ENCODE results near the gene DAZAP2. TPM values are rescaled to one million over a fixed set of nuclear protein-coding genes. Genes with fewer than 3 reads are reported as not detected.
"Not testable (repeated sequence)": the region's sequence is repeated elsewhere in the genome, so short reads cannot be mapped to it uniquely, and the experiment has no call there.

DAZAP2 gene
- polyA plus RNA-seq, 1 donor from 2014 or later, result 97.9 TPM

DNA sequence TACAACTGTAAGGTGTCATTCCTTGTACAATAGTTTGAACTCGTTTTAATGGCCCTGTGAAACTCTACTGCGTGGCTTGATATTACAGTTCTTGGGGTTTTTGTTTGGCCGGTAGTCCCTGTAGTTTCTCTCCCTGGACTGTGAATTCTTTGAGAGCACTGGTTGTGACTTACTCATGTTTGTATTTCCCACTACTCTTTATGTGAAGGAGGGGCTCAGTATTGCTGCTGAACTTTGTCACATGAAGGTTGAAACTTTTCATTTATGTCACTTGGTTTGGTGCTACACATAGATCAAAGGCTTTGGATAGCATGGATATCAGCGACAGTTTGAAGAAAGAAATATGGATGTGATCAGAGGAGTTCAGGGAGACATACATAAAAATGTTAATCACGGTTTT is 19.3 kb upstream of the DAZAP2 start:
- Histone ChIP-seq H3K36me3 (ENCODE audit: insufficient read depth, low read length) (no peaks in the 10 kb centered on the region), H3K9me3 (ENCODE audit: low read length) (no peaks in the 10 kb centered on the region), H4K20me1 (ENCODE audit: insufficient read depth) (no peaks in the 10 kb centered on the region), H3F3A (ENCODE audit: insufficient read depth, low read length, poor library complexity, severe bottlenecking) (no peaks in the 10 kb centered on the region), H3K4me2 (ENCODE audit: low read length) (no peak overlapping the region), H3K27me3 (ENCODE audit: insufficient read depth, low read depth, low read length) (no peaks in the 10 kb centered on the region), H2AFZ (ENCODE audit: low read depth, low read length) (no peak overlapping the region), H3K9ac (ENCODE audit: low read length) (no peak overlapping the region), H3K9me2 (ENCODE audit: insufficient read depth, low read length) (no peaks in the 10 kb centered on the region), H3K27ac (ENCODE audit: low read length) (no peak overlapping the region), H3K4me3 (ENCODE audit: low read length) (no peak overlapping the region), H3K79me2 (replicated peaks; ENCODE audit: insufficient read depth, low read length) (peaks cover 19% of the 10 kb centered on the region)
- TF ChIP-seq MXI1 (conservative IDR thresholded peaks at IDR 0.05; ENCODE audit: poor library complexity, severe bottlenecking), result no peak
- no peak for TF ChIP-seq SMC3 (conservative IDR thresholded peaks at IDR 0.05; ENCODE audit: poor library complexity)
- TF ChIP-seq, protein P1, sequence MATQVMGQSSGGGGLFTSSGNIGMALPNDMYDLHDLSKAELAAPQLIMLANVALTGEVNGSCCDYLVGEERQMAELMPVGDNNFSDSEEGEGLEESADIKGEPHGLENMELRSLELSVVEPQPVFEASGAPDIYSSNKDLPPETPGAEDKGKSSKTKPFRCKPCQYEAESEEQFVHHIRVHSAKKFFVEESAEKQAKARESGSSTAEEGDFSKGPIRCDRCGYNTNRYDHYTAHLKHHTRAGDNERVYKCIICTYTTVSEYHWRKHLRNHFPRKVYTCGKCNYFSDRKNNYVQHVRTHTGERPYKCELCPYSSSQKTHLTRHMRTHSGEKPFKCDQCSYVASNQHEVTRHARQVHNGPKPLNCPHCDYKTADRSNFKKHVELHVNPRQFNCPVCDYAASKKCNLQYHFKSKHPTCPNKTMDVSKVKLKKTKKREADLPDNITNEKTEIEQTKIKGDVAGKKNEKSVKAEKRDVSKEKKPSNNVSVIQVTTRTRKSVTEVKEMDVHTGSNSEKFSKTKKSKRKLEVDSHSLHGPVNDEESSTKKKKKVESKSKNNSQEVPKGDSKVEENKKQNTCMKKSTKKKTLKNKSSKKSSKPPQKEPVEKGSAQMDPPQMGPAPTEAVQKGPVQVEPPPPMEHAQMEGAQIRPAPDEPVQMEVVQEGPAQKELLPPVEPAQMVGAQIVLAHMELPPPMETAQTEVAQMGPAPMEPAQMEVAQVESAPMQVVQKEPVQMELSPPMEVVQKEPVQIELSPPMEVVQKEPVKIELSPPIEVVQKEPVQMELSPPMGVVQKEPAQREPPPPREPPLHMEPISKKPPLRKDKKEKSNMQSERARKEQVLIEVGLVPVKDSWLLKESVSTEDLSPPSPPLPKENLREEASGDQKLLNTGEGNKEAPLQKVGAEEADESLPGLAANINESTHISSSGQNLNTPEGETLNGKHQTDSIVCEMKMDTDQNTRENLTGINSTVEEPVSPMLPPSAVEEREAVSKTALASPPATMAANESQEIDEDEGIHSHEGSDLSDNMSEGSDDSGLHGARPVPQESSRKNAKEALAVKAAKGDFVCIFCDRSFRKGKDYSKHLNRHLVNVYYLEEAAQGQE (IDR thresholded peaks at IDR 0.05; ENCODE audit: borderline replicate concordance), result no peak
- no peak for TF ChIP-seq TAF1 (IDR thresholded peaks at IDR 0.05; ENCODE audit: low read depth)
- TF ChIP-seq POLR2AphosphoS5 (IDR thresholded peaks at IDR 0.05), result no peak
- TF ChIP-seq, protein P2, sequence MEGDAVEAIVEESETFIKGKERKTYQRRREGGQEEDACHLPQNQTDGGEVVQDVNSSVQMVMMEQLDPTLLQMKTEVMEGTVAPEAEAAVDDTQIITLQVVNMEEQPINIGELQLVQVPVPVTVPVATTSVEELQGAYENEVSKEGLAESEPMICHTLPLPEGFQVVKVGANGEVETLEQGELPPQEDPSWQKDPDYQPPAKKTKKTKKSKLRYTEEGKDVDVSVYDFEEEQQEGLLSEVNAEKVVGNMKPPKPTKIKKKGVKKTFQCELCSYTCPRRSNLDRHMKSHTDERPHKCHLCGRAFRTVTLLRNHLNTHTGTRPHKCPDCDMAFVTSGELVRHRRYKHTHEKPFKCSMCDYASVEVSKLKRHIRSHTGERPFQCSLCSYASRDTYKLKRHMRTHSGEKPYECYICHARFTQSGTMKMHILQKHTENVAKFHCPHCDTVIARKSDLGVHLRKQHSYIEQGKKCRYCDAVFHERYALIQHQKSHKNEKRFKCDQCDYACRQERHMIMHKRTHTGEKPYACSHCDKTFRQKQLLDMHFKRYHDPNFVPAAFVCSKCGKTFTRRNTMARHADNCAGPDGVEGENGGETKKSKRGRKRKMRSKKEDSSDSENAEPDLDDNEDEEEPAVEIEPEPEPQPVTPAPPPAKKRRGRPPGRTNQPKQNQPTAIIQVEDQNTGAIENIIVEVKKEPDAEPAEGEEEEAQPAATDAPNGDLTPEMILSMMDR (IDR thresholded peaks at IDR 0.05; ENCODE audit: poor library complexity, severe bottlenecking), result no peak
- no peak for TF ChIP-seq EP300 (conservative IDR thresholded peaks at IDR 0.05; ENCODE audit: poor library complexity, severe bottlenecking)
- TF ChIP-seq RAD21 (conservative IDR thresholded peaks at IDR 0.05), result no peak
- no peak for TF ChIP-seq EZH2 (IDR thresholded peaks at IDR 0.05; ENCODE audit: borderline replicate concordance, insufficient read depth, low read length, poor library complexity, severe bottlenecking)

DNA sequence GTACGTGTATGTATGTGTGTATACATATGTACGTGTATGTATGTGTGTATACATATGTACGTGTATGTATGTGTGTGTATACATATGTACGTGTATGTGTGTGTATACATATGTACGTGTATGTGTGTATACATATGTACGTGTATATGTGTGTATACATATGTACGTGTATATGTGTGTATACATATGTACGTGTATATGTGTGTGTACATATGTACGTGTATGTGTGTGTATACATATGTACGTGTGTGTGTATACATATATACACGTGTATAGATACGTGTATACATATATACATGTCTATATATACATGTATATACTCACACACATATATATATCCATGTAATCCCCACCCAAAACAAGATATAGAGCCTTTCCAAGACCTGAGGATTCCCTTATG is 18.8 kb upstream of the DAZAP2 start:
- H3K27ac ChIP-seq (ENCODE audit: low read length), result not testable (repeated sequence)

DNA sequence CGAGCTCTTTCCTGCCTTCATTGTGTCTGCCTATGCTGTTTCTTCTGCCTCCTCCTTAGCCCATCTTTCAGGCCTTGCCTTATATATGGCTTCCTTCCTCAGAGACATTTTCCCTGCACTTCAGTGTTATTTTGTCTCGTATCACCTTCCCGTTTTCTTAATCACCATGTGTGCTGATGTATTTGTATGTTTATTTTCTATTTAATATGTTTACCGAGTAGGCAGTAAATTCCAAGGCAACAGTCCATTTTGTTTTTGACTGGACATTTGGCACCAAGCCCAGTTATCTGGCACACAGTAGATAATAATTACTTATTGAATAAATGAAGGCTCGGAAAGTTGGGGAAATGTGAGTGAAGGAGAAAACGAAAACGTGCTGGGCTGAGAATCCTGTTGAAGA is 16.2 kb upstream of the DAZAP2 start:
- no peak overlapping the region for H2AFZ ChIP-seq (ENCODE audit: low read depth, low read length)
- H3K79me2 ChIP-seq (replicated peaks; ENCODE audit: insufficient read depth, low read length), result no peaks in the 10 kb centered on the region
- TF ChIP-seq RAD21 (conservative IDR thresholded peaks at IDR 0.05), result no peak
- TF ChIP-seq EP300 (conservative IDR thresholded peaks at IDR 0.05; ENCODE audit: poor library complexity, severe bottlenecking), result no peak
- no peaks in the 10 kb centered on the region for H4K20me1 ChIP-seq (ENCODE audit: insufficient read depth)
- H3K27ac ChIP-seq (ENCODE audit: low read length), result no peak overlapping the region
- no peaks in the 10 kb centered on the region for H3K36me3 ChIP-seq (ENCODE audit: insufficient read depth, low read length)
- H3F3A ChIP-seq (ENCODE audit: insufficient read depth, low read length, poor library complexity, severe bottlenecking), result no peaks in the 10 kb centered on the region
- no peaks in the 10 kb centered on the region for H3K27me3 ChIP-seq (ENCODE audit: insufficient read depth, low read depth, low read length)
- H3K4me3 ChIP-seq (ENCODE audit: low read length), result no peak overlapping the region
- no peaks in the 10 kb centered on the region for H3K9me3 ChIP-seq (ENCODE audit: low read length)
- H3K9ac ChIP-seq (ENCODE audit: low read length), result no peak overlapping the region
- no peak overlapping the region for H3K4me2 ChIP-seq (ENCODE audit: low read length)
- H3K9me2 ChIP-seq (ENCODE audit: insufficient read depth, low read length), result no peaks in the 10 kb centered on the region

More for the DNA sequence above, 18.8 kb upstream of the DAZAP2 start:
- H3K4me2 ChIP-seq (ENCODE audit: low read length); H3K9me2 ChIP-seq (ENCODE audit: insufficient read depth, low read length); H3K4me3 ChIP-seq (ENCODE audit: low read length); H2AFZ ChIP-seq (ENCODE audit: low read depth, low read length); H4K20me1 ChIP-seq (ENCODE audit: insufficient read depth); H3K9me3 ChIP-seq (ENCODE audit: low read length); H3F3A ChIP-seq (ENCODE audit: insufficient read depth, low read length, poor library complexity, severe bottlenecking); H3K36me3 ChIP-seq (ENCODE audit: insufficient read depth, low read length); H3K27me3 ChIP-seq (ENCODE audit: insufficient read depth, low read depth, low read length); H3K9ac ChIP-seq (ENCODE audit: low read length): not testable (repeated sequence)
- peaks cover 17% of the 10 kb centered on the region for H3K79me2 ChIP-seq (replicated peaks; ENCODE audit: insufficient read depth, low read length)

Data from neural cell (in vitro differentiated cells).